Measurements from ENCODE around the gene C19orf25.

- TF ChIP-seq POLR2AphosphoS5 (IDR thresholded peaks at IDR 0.05; ENCODE audit: low read depth, low read length) (no peak), TAF1 (IDR thresholded peaks at IDR 0.05; ENCODE audit: borderline replicate concordance, low read depth, low read length) (no peak)
These were observed 44.4 kb downstream of the C19orf25 start for GRCh38 chr19:1434577-1435060.

Measured in GM12892 (cell line).